GM19395 (cell line): ENCODE measurements around the gene RNF4.
"Not testable (repeated sequence)": the region's sequence is repeated elsewhere in the genome, so short reads cannot be mapped to it uniquely, and the experiment has no call there.

Experiments used
- ATAC-seq: cut with Tn5 transposase; IDR thresholded peaks from one replicate; pipeline ENCODE4 v1.9.1; 2021; ENCODE audit warnings: mild to moderate bottlenecking, moderate library complexity; ENCODE audit not compliant: unreplicated experiment

RNF4 gene

DNA sequence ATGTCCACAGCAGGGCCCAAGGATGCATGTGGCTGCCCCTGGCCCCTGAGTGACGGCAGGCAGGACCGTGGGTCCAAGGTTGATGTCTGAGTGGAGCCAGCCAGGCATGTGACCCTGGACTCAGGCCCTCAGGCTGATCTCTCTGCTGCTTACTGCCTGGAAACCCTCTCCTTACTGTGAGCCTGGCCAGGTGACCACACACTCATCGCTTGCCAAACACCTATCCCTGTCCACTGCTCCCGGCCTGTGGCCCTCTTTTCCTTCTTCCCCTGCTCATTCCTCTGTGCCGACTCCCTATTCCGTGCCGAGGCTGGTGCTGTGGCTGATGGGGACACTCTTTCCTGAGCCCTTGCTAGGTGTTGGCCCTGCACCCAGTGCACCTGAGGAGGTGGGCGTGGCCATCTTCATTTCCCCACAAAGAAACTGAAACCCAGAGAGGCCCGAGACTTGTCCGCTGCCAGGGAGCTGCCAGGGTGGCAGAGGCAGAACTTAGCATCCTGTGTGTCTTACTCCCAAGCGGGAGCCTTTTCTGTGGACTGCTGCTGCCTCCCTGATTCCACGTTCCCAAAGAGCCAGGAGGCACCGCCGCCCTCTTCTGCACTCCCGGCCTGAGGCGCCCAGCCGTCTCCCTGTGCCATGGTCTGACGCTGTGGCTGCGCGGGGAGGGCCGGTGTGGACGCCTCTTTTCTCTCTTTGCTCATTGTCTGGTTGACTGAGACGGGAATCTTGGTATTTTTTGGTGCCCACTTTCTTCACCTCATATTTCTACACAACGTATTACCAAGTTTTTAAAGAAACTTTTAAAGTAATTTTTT lies 11.2 kb upstream of the RNF4 start:
- no peak for ATAC-seq

GRCh38 chr4:2458546-2459491 lies 10.1 kb upstream of the RNF4 start:
- no peak for ATAC-seq

- ATAC-seq = no peak
Measured at GRCh38 chr4:2459589-2460349, 9.1 kb upstream of the RNF4 start.

DNA sequence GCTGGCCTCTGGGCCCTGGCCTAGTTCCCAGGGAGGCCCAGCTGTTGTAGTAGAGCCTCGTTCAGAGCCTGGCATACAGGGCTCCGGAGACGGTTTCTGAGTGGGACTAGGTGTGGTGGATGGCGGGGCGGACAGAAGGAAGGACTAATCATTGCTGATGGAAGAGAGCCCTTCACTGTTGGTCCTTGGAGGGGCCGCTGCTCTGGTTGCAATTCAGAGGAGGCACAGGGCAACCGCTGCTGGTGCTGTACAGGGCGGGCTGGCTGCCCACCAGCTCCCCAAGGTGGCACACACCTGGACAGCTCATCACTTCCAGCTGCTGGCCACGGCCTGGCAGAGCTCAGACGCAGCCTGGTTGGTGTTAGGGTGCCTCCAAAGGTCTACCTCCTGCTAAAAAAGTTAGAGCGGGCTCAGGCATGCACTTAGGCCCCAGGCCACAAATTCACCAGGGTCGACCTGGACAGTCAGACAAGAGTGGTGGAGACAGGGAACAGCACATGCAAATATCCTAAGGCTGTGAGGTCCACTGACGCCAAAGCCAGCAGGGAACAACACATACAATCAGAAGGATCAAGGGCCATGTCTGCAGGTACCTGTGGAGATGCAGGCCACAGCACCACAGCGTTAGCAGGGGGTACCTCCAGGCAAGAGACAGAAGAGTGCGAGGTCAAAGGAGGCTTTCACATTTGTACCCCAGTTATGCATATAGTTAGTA lies 7.5 kb upstream of the RNF4 start:
- no peak for ATAC-seq

DNA sequence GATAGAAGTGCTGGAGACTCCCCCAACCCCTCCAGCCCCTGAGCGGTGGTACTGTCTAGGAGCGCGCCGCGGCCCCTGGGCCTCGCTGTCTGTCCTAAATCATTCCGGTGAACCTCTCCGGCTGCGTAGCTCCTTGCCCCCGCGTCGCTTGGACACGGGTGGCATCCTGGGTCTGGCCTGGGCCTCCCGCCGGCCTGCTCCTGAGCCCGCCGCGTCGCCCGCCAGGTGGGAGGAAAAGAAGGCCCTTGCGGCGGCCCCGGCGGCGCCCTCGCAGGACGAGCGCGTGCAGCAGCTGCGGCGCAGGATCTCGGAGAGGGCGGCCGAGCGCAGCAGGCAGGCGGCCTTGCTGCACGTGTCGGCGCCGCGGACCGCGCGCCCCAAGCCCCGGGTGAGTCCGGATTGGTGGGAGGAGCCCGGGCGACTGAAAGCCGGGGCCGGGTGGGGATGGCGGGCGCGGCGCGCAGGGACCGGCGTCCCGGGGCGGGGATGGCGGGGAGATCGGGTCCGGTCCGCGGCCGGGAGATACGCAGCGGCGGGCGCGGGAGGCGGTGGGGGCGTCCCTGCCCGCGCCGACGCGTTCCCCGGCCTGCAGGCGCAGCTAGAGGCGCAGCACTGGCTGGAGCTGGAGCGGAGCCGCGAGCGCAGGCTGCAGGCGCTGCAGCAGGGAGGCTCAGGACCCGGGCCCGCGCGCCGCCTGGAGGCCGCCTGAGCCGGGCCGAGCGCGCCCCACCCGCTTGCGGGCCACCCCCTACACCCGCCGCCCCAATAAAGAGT lies 6.5 kb upstream of the RNF4 start:
- ATAC-seq = peak; percentile 76

DNA sequence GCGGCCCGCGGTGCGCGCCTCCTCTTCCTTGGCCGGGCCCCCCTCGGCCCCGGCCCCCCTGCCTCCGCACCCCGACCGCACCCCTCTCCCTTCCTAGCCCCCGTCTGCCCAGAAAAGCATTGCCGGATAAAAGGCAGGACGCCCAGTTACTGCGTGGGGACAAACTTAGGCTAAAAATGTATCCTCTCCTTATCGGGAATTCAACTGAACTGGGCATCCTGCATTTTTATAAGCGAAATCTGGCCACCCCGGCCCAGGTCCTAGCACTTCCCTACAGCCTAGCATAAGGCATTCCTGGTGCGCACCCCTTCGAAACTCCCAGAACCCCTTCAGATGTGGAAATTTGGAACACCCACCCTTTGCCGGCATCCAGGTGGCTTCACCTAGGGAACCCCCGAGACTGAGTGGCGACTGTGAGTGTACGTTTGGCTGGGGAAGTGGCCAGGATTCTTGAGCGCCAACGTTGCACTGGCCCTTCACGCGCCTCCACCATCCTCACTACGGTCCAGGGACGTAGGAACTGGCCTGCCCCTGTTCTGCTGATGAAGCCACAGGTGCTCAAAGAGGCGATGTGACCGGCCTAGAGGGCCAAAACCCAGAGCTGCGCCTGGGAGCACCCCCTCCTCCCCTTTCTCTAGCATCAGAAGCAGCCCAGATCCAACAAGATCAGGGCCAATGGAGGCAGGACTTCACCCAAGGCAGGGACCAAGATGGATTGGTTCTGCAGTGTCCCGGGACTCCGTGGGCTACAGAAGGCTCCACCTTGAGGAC lies 5.7 kb upstream of the RNF4 start:
- ATAC-seq = no peak

- ATAC-seq = no peak
Measured at GRCh38 chr4:2465032-2465431, 3.9 kb upstream of the RNF4 start.

- ATAC-seq = not testable (repeated sequence)
Measured at GRCh38 chr4:2465544-2465943, 3.4 kb upstream of the RNF4 start.

- ATAC-seq = peak; percentile 52
Measured at GRCh38 chr4:2469192-2469984, 482 bp downstream of the RNF4 start.

DNA sequence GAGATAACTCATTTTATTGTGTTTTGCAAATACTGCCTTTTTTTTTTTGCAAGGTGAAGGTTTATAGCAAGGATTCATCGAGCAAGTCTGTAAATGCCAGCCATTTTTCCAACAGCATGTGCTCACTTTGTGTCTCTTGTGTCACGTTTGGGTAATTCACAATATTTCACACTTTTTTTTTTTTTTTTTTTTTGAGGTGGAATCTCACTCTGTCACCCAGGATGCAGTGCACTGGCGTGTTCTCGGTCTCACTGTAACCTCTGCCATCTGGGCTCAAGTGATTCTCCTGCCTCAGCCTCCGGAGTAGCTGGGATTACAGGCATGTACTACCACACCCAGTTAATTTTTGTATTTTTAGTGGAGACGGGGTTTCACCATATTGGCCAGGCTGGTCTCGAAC lies 1.9 kb downstream of the RNF4 start:
- no peak for ATAC-seq

GRCh38 chr4:2472187-2472586 lies 3.3 kb downstream of the RNF4 start:
- ATAC-seq = no peak

DNA sequence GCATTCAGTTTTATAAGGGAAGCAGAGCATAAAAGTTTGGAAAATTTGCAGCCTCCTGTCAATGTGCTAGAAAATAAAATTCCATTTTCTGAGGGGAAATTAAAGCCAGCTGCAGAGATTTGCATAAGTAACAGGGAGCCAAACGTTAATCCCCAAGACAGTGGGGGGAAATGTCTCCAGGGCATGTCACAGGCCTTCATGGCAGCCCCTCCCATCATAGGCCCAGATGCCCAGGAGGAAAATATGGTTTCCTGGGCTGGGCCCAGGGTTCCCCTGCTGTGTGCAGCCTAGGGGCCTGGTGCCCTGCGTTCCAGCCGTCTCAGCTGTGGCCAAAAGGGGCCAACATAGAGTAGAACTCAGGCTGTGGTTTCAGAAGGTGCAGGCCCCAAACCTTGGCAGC lies 9.3 kb downstream of the RNF4 start:
- no peak for ATAC-seq

GRCh38 chr4:2480649-2481048 lies 11.7 kb downstream of the RNF4 start:
- no peak for ATAC-seq

DNA sequence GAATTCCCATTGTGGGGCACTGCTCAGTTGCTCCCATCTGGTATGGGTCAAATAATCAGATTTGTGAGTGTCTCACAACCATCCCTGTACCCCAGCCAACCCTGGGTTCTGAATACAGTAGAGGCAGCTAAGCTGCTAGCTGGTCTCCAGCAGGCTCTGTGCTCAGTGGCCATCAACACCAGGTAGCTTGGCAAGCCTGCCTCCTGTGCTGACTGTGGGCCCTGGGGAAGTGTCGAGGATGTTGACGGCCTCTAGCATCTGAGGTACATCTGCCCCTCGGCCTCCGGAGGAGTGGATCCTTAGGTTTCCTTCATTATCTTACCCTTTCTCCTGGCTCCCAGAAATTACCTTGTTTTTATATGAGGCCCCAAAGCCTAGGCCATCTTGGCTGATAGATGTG lies 13.3 kb downstream of the RNF4 start:
- ATAC-seq = no peak

DNA sequence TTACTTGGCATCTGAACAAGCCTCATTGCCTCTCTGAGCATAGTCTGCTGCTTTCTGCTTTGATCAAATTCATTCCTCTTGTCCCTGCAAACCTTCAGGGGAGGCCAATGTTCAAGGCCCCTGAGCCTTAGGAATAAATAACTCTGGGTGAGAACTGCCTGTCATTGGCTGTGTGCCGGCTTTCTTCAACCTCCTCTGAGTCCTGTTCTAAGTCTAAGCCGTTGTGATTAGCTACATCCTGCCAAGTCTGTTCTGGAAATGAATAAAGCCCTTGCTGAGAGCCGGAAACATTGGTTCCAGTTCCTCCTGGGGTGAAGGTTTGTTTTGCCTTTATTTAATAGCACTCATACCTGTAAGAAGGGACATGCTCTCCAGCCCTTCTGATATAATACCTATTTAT lies 13.8 kb downstream of the RNF4 start:
- ATAC-seq = peak; percentile 60

DNA sequence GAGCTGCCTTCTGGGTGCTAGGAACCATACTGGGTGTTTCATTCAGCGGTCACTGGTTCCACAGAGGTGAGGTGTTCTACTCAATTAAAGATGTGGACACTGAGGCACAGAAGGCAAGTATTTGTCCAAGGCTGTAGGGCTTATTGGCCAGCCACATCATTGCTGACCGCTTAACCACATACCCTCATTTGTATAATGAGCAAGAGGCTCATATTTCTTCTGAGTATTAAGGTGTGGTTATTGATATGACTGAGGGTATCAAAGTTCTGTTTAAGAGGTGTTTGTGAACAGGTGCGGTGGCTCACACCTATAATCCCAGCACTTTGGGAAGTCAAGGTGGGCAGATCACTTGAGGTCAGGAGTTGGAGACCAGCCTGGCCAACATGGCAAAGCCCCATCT lies 14.3 kb downstream of the RNF4 start:
- peak; percentile 4 for ATAC-seq

DNA sequence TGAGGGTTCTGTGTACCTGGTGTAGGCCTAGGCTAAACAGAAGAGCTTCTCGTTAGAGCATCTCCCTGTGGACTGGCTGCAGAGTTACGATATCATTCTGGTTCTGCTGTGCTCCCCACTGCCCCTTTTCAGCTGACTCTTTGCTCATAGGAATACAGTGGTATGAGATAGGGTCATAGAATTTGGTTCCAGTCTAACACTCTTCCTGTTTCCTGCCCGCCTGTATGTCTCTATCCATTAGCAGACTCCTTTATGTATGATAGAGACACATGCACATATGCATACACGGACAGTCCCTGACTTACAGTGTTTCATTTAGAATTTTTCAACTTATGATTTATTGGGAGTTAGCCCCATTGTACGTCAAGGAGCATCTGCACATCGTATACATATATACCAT lies 15.3 kb downstream of the RNF4 start:
- ATAC-seq = no peak

DNA sequence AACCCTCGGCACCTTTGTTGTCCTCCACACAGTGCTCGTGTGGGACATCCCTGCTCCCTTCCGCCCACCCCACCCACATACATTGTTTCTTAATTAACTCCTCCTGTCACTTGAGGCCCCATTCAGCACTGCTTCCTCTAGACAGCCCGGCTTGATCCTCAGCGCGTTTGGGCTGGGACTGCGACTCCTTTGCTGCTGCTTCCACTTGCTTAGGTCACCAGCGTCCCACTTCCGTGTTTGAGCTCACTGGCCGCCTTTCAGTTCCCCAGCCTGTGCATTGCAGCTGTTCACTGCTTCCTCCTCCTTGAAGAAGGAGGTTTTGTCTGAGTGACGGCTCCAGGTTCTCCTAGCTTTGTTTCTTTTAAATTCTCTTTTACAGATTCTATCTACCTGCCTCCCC lies 16.1 kb downstream of the RNF4 start:
- peak; percentile 64 for ATAC-seq
